ELF-1 (cell line): ENCODE measurements around the gene YEATS4.
"Not testable (repeated sequence)": the region's sequence is repeated elsewhere in the genome, so short reads cannot be mapped to it uniquely, and the experiment has no call there.

Experiments
- DNase-seq: peaks from one replicate; pipeline ENCODE4 v3.0.0-alpha.2; 2016; ENCODE audit warnings: low read depth, low spot score

The YEATS4 gene

DNA sequence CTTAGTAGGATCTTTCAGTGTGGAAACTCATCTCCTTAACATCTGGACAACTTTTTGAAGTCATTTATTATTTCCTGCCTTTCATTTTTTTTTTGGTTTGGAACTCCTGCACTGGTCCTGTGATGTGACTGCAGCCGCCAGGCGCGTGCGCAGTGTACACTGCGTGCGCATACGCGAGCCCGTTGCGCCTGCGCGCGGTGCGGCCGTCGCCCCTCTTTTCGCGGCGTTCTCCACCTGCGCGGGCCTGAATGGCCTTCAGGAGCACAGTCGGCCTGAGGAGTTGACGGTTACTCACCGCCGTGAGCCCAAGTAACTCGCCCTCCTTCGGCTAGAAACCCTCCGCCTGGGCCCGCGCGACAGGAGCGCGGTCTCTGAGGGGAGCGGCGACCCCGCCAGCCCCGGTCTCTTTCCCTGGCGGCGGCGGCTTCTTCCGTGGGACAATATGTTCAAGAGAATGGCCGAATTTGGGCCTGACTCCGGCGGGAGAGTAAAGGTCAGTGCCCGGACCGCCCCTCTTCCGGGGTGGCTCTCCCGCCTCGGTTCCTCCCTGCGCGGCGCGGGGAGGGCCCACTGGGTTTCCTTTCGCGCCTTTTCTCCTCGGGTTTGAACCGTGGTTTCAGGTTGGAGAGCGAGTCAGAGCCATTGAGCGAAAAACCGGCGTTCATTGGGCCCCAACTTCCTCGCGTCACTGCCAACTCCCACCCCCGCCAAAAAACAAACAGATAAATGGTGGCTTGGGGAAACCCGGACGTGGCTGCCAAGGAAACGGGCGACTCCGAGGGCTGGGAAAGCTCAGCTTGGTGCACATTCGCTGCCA, at the start of gene YEATS4:
Gene YEATS4, plus strand, starts transcription at position 213 of the 817 bp plus-strand sequence. Its CDS starts 230 bp downstream, at position 443.
- peak; percentile 94 for DNase-seq

DNA sequence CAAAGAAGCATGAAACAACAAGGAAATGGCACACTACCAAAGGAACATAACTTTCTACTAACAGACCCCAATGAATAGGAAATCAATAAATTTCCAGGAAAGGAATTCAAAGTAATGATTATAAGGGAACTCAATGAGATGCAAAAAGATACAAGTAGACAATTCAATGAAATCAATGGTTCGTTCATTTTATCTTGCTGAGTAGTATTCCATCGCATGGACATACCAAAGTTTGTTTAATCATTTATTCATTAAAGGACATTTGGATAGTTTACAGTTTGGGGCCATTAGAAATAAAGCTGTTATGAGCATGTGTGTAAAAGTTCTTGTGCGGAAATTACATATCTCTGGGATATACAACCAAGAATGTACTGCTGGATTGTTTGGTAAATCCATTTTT, 46.3 kb upstream of the YEATS4 start:
- DNase-seq = no peak

- DNase-seq = not testable (repeated sequence)
These were observed 42.8 kb upstream of the YEATS4 start for GRCh38 chr12:69316784-69317183.

GRCh38 chr12:69317233-69317632, 42.3 kb upstream of the YEATS4 start:
- DNase-seq = not testable (repeated sequence)

DNA sequence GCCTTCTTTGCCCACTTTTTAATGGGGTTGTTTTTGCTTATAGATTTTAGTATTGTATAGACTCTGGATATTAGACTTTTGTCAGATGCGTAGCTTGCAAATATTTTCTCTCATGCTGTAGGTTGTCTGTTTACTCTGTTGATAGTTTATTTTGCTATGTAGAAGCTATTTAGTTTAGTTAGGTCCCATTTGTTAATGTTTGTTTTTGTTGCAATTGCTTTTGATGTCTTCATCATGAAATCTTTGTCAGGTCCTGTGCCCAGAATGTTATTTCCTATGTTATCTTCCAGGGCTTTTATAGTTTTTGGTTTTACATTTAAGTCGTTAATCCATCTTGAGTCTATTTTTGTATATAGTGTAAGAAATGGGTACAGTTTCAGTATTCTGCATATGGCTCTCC, 41.3 kb upstream of the YEATS4 start:
- no peak for DNase-seq

DNA sequence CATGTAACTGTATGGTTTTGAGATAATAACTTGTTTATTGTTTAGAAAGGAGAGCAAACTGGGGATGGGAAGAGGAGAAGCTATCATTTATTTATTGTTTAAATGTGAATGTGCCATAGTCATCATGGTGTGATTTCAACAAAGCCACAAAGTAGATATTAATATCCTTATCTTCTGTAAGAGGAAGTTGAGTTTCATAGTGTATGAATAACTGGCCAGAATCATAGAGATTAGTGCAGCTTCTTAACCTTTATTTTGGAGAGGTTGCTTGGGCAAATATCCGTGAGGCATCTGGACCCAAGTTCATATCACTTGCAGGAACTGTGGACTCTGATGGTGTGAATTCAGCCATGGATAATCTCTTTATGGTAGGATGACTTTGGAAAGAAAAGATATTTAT, 38.2 kb upstream of the YEATS4 start:
- DNase-seq = no peak

DNA sequence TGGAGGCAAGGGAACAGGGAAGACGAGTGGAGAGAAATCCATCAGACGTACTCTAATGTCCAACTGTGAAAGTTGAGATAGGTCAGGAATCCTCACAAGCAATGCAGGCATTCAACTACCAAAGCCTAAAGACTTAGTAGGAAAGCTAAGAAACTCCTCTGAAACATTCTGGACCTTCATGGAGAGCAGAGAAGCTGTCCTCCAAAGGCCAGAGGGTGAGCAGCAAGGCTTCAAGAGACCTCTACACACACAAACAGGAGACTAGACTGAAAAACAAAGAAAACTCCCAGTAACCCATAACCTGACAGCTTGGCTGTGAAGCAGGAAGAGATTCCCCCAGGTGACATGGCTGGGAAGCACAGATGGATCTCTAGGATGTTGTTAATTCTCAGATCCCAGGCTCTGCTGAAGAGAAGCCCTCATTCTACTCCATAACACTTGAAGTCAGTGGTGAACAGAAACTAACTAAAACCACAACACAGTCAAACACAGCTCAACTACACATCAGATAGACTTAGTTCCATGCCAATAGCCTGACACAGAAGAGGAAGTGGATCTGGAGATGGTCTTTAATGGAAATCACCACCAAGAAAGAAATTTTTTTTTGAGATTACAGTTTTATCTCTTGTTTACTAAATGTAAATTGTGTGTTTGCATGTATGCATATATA, 34.6 kb upstream of the YEATS4 start:
- DNase-seq = no peak

DNA sequence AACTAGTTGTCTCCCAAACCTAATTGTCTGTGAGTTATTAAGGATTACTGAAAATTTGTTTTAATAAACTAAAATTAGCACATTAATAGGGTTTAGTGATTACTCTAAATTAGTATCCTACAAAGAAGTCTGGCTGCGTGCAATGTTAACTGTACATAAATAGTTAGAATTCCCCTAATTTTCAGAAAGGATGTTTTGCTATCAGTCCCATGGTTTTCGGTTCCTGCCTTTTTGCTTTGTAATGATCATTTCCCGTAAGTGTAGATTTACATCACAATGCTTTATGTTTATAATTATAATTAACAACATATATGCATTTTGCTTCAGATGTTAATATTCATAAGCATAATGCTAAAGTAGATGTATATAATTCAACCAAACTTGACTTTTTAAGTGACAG, 31.1 kb upstream of the YEATS4 start:
- no peak for DNase-seq

DNA sequence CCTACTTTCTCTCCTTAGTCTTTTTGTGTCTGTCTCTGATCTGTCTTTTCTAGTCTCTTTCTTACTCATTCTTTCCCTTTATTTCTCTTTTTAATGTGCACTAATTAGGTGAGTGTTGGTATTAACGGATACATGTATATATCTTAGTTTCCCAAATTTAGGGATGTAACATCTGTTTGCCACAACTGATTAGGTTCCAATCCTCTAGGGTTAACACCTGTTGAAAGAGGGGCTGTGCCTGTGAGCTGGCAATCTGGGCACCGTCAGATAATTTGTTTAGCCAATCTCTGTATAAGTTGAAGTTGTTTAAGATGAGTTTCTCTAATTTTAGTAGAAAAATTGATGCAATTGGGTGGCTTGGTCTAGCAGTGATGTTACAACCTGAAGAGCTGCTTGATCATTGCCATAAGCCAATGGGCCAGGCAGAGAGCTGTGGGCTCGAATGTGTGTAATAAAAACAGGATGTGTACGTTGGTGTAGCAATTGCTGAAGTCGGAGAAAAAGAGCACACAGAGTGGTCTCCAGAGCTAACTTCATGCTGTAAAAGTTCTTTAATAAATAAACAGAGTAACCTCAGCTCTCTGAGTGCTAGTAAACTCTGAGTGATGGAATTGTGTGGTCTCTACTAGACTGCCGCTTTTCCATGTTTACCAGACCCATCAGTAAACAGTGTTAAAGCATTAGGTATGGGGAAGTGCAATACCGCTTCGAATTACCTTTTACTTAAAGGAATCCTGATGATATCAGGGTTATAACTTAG, 29.7 kb upstream of the YEATS4 start:
- DNase-seq = no peak

DNA sequence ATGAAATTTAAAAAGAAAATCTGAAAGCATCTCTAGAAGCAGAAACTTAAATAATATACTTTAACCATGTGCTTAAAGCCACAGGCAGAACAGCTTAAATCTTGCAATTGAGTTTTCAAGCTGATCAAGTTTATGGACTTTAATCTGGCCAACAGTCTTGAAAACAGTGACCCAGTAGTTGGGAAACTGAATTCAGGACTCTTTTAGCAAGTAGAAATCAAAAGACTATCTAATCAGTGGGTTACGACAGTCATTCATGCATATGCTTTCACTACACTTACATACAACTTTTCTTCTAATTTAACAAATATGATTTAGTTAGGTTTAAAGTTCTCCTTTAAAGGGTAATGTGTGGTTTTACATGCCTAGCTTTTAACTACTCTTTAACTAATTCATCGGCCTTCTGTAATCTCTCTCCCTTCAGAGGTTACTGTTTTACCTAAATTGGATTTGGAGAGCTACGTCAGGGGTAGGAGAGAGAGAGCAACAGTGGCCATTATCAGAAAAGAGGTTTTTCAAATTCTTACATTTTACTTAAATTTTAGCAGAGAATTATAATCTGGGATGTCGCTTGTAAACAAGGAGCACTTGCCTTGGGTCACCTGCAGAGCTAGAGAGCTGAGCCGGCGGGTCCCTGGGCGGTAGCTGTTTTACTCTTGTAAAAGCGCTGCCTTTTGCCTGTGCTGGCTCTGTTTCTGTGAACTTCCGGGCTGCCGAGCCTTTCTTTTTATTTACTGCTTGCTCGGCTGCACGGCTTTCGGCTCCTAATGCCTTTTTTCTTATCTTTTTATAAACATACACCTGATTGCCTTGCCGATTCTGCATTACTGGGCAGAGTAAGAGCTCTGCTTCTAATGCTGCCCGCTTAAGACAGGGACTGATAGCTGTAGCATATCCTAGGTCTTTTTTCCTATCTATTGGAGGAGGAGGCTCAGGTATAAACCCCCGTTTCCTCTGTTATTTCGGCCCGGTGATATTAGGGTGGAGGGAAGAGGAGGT, 28.8 kb upstream of the YEATS4 start:
- peak; percentile 74 for DNase-seq

DNA sequence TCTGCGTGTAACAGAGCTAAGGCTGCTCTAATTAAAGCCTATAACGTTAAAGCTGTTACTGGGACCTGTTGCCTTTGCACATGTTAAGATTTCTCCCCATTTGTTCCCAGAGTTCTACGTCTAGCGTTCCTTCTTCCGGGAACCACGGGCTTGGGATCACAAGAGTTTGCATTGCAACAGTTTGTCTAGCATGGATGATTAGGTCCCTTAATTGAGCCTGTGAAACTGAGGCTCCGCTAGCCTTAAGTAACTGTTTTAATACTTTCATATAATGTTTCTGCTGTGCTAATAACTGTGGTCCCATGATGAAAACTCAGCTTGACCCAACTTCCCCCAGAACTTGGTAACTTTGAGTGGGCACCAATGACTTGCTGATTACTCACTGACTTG, 28.0 kb upstream of the YEATS4 start:
- peak; percentile 17 for DNase-seq

- DNase-seq = peak; percentile 51
These were observed 27.4 kb upstream of the YEATS4 start for GRCh38 chr12:69331909-69332684.

GRCh38 chr12:69332815-69333358, 26.7 kb upstream of the YEATS4 start:
- DNase-seq = peak; percentile 32

GRCh38 chr12:69334158-69334557, 25.4 kb upstream of the YEATS4 start:
- no peak for DNase-seq

DNA sequence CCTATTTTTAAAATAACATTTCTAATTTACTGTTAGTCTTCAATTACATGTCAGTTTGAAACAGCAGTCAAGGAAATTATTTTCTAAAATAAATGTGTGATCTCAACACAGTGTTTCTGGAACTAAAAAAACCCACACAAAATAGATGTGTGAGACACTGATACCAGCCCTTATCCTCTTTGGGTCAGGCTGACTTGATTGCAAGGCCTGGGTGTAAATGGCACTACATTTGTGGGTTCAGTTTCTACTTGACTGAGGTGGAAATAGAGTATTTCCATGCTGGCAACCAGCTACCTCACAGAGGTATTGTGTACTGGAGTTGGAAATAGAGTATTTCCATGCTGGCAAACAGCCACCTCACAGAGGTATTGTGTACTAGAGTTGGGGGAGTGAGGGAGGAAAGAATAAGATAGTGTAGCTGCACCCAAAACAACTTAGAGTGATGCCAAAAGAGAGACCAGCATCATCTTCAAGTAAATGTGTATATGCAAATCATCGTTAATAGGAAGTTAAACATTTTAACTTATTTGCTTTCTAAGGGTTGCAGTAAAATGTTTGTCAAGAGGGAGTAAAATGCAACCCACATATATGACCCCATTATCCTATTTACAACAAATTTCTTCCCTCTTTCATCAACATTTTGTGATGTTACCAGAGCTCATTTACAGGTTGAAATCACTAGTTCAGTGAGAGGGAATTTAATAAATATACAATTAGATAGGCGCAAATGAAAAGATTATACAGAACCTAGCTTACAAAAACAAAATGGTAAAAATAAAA, 22.0 kb upstream of the YEATS4 start:
- no peak for DNase-seq

DNA sequence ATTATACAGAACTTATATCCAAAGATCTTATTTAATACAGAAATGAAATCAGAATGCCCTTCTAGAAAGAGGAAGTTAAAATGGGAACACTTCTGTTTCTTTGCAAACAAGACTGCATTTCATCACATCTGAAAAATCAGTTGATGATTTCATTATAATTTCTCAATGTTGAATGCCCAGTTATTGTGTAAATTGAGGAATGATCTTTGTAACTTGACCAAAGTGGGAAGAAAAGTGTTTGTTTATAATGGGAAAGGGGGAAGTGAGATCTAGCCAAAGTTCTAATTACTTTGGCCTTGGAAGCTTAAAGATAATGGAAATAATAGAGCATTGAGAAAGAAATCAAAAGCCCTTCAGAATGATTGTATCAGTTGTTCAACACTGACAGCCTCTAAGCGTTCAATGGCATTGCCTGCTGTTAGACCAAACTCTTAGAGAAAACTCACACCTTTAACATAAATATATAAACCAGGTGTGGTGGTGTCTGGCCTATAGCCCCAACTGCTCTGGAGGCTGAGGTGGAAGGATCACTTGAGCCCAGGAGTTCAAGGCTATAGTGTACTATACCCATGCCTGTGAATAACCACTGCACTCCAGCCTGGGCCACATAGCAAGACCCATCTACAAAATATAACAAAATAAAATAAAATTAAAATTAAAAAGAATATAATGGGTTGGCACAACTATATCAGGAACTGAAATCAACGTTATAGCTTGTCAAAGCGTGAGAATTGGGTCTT, 21.3 kb upstream of the YEATS4 start:
- no peak for DNase-seq

- DNase-seq = no peak
These were observed 20.6 kb upstream of the YEATS4 start for GRCh38 chr12:69338936-69339335.

DNA sequence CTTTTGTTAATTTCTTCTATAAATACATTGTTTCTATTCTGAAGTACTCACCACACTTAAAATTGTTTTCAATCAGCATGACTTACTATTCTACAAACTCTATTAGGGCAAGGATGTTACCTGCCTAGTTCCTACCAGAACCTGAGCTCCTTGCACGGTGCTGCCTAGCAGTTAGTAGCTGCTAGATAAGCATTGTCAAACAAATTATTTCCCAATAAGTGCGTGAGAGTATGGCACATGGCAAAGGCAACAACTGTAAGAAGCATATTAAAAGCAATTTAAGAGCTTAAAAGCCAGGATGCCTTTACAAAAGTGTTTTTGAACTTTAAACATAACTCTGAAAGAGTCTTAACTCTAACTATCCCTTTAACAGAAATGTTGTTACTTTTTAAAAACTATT, 19.5 kb upstream of the YEATS4 start:
- no peak for DNase-seq

DNA sequence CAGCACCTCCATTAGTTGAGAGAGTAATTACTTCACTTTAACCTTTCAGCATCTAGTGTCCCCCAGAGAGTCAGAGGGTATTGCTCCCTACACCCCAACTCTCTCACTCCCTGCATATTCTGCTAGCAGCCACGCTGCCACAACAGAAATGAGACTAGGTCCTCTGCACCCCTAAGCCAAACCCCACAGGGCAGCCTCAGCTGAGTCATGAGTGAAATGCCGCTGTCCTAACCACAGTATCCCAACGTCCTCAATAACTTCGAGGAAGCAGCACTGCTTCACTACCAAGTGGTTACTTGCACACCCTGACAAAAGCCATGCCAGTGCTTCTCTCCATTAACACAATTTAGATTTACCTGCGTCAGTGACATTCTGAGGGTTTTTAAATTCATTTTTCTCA, 18.2 kb upstream of the YEATS4 start:
- DNase-seq = no peak
